ENCODE data around the gene KIF21B.

KIF21B gene

DNA sequence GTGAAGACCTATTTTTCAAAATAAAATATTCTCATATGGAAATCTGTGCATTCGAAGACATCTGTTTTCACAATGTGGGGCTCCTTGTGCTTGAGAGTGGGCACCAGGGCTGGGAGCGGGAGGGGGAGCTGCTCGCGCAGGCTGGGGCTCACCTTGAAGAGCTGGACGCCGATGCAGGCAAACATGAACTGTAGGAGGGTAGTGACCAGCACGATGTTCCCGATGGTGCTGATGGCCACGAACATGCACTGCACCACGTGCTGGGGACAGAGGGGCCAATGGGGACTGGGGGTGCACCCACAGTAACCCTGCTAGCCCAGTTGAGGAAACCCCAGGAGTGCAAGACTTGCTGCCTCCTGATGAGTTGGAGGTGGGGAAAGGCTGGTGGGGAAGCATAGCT lies 42.2 kb upstream of the KIF21B start:
- no peak overlapping the region for H3K4me3 ChIP-seq (ENCODE audit: low read length)
- TF ChIP-seq, protein P1, sequence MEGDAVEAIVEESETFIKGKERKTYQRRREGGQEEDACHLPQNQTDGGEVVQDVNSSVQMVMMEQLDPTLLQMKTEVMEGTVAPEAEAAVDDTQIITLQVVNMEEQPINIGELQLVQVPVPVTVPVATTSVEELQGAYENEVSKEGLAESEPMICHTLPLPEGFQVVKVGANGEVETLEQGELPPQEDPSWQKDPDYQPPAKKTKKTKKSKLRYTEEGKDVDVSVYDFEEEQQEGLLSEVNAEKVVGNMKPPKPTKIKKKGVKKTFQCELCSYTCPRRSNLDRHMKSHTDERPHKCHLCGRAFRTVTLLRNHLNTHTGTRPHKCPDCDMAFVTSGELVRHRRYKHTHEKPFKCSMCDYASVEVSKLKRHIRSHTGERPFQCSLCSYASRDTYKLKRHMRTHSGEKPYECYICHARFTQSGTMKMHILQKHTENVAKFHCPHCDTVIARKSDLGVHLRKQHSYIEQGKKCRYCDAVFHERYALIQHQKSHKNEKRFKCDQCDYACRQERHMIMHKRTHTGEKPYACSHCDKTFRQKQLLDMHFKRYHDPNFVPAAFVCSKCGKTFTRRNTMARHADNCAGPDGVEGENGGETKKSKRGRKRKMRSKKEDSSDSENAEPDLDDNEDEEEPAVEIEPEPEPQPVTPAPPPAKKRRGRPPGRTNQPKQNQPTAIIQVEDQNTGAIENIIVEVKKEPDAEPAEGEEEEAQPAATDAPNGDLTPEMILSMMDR (conservative IDR thresholded peaks at IDR 0.05; ENCODE audit: low read length) = no peak
- DNase-seq (ENCODE audit: low read depth) = no peak

DNA sequence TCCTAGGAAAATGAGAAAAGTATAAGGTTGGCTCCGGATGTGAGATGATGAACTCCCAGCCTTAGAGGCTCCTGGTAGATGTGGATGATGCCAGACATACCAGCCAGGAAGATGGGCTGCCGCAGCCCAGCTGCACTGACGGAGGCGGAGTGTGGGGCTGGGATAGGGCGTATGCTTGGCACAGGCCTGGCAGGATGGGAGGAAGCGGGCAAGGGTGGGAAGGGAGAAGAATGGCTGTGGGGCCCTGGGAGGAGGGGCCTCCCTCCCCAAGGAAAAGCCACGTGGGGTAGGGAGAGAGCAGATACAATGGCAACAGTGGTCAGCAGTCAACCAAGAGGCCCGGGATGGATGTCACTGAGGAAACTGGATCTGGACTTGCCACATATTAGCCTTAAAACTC lies 41.3 kb upstream of the KIF21B start:
- no peak overlapping the region for H3K4me3 ChIP-seq (ENCODE audit: low read length)
- no peak for DNase-seq (ENCODE audit: low read depth)
- TF ChIP-seq, protein P1 (conservative IDR thresholded peaks at IDR 0.05; ENCODE audit: low read length) = no peak

DNA sequence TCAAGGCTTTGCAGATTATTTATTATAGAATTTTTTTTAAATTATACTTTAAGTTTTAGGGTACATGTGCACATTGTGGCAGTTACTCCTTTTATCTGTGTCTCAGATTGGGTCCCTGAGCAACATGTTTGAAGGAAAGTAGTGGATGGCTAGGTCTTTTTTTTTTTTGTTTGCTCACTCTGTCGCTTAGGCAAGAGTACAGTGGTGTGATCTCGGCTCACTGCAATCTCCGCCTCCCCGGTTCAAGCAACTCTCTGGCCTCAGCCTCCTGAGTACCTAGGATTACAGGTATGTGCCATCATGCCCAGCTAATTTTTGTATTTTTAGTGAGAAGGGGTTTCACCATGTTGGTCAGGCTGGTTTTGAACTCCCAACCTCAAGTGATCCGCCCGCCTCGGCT lies 39.6 kb upstream of the KIF21B start:
- no peak for DNase-seq (ENCODE audit: low read depth)
- no peak overlapping the region for H3K4me3 ChIP-seq (ENCODE audit: low read length)
- TF ChIP-seq, protein P1 (conservative IDR thresholded peaks at IDR 0.05; ENCODE audit: low read length) = no peak

GRCh38 chr1:201062511-201063091 lies 39.1 kb upstream of the KIF21B start:
- TF ChIP-seq, protein P1 (conservative IDR thresholded peaks at IDR 0.05; ENCODE audit: low read length) = no peak
- no peak for DNase-seq (ENCODE audit: low read depth)
- no peak overlapping the region for H3K4me3 ChIP-seq (ENCODE audit: low read length)

DNA sequence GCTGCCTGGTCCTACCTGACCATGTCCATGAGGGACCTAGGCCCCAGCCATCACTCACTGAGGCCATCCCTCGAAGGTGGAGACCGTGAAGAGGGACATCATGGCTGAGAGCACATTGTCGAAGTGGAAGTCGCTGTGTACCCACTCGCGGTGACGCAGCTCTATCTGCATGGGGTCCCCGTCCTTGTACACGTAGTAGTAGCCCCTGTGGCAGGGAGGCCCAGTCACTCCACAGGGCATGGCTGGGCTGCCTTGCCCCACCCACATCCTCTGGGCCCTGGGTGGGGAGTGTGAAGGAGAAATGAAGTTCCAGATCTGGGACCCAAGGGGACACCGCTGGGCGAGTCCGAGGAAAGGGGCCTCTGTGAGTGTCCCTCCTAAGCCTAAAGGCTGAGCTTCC lies 38.4 kb upstream of the KIF21B start:
- H3K4me3 ChIP-seq (ENCODE audit: low read length) = no peak overlapping the region
- TF ChIP-seq, protein P1 (conservative IDR thresholded peaks at IDR 0.05; ENCODE audit: low read length) = no peak
- no peak for DNase-seq (ENCODE audit: low read depth)

- no peak overlapping the region for H3K4me3 ChIP-seq (ENCODE audit: low read length)
- no peak for DNase-seq (ENCODE audit: low read depth)
- TF ChIP-seq, protein P1 (conservative IDR thresholded peaks at IDR 0.05; ENCODE audit: low read length) = no peak
Measured at GRCh38 chr1:201061049-201061448, 37.5 kb upstream of the KIF21B start.

DNA sequence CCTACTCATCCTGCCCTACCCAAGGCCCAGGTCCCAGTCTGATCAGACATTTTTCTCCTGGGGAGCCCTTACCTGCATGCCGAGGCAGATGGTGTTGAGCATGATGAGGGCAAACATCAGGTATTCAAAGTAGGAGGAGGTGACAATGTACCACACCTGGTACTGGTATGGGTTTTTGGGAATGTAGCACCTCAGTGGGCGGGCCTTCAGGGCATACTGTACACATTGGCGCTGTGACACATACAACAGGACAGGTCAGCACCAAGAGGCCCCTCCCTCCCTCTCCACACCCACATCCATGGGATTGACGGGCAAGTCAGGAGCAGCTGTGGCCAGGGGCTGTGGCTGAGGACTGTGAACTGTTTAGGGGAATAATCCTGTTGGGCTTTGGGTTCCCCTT lies 37.1 kb upstream of the KIF21B start:
- DNase-seq (ENCODE audit: low read depth) = no peak
- H3K4me3 ChIP-seq (ENCODE audit: low read length) = no peak overlapping the region
- TF ChIP-seq, protein P1 (conservative IDR thresholded peaks at IDR 0.05; ENCODE audit: low read length) = no peak

Measured in AG10803 (cell line).